GM19372 (cell line): ENCODE measurements around the gene ADAMTS3.

Source experiments
- ATAC-seq: cut with Tn5 transposase; IDR thresholded peaks from one replicate; pipeline ENCODE4 v1.9.1; 2021; ENCODE audit warnings: mild to moderate bottlenecking, low read depth, moderate library complexity; ENCODE audit not compliant: unreplicated experiment

The ADAMTS3 gene

DNA sequence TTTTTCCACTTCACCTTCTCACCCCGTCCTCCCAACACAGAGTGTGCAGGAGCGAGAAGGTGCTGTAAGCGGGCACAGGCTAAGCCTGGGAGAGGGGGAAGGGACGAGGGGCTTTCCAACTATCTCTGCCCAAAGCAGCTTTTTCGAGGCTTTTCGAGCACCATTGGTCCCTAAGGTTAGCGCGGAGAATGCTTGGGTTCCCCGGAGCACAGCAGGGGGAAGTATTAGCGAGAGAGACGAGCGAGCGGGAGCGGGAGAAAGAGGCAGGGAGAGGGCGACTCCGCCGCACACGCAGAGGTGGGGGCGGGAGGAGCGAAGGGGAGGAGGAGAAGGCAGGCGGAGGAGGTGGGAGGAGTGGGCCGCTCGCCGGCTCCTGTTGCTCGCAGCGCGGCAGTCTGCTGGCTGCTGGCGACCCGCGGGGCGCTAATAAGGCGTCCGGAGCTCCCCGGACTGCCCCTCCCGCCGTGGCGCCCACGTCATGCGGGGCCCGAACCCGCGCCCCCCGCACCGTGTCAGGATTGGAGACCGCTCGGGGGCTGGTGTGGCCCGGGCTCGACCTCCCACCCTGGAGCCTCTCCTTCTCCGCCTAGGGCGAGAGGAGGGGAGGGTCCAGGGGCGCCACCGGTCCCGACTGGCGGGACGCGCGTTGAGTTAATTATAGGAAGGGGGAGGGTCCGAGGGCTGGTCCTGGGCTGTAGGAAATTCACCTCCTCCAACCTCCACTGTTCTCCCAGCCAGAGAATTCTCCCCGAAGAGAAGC lies at the start of gene ADAMTS3:
ADAMTS3 (minus strand) TSS at position 263 of the 760 bp plus-strand sequence. CDS start 459 bp downstream, outside the sequence.
- ATAC-seq: no peak

DNA sequence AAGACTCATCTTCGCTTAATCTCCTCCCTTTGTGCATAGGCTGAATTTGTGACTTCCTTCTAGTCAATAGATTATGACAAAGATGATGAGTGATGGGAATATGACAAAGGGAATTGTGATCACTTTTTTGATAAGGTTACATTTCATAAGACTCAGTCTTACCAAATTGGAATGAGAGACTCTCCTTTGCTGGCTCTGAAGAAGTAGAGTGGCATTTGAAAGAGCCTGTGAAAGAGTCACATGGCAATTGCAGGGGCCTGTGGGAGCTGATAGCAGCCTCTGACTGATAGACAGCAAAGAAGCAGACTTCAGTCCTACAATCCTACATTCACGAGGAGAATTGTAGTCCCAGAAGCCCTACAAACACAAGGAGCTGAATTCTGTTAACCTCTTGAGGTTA lies 44.9 kb upstream of the ADAMTS3 start:
- ATAC-seq: no peak

GRCh38 chr4:72606751-72607150 lies 37.7 kb upstream of the ADAMTS3 start:
- ATAC-seq: no peak

- ATAC-seq: no peak
Observed at GRCh38 chr4:72604324-72604723, 35.3 kb upstream of the ADAMTS3 start.

GRCh38 chr4:72602396-72603376 lies 33.7 kb upstream of the ADAMTS3 start:
- ATAC-seq: no peak

DNA sequence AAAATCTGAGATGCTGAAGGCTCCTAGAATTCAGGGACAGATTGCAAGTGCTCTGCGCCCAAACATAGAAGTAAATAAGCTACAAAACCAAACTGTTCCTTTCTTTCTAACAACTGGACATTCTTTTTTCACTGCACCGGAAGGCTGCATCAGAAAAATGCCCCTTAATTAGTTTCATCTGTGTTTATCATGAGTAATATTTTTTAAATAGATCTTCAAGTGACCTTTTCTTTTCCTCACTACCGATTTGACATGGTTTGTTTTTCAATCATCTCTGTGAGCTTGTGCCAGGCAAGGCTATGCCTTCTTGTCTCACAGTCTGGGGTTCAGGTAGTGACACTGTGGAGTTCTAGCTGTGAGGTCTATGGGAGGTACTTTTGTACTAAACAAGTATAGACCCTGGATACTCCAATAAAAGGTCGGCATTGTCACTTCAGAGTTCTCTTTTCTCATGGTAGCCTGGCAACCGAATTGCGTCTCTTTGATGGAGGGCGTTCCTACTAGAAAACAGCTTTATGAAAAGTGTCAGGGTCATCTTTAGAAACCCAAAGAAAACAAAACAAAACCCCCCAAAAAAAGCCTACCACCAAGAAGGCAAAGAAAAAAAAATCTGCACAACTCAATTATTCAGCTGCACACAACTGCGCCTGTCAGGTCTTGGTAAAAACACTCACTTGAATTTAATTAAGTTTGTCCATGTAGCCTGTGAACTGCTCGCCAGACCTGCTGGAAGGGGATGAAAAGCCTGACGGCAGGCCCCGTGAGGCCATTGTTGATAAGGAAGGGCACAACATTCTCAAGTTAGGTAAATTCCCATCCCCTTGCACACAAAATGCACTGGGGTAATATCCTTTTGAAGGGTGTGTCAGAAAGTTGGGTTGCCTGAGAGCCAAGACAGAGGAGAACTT lies 22.8 kb upstream of the ADAMTS3 start:
- no peak for ATAC-seq

GRCh38 chr4:72587334-72587733 lies 18.3 kb upstream of the ADAMTS3 start:
- no peak for ATAC-seq

- no peak for ATAC-seq
Observed at GRCh38 chr4:72582853-72583252, 13.8 kb upstream of the ADAMTS3 start.

DNA sequence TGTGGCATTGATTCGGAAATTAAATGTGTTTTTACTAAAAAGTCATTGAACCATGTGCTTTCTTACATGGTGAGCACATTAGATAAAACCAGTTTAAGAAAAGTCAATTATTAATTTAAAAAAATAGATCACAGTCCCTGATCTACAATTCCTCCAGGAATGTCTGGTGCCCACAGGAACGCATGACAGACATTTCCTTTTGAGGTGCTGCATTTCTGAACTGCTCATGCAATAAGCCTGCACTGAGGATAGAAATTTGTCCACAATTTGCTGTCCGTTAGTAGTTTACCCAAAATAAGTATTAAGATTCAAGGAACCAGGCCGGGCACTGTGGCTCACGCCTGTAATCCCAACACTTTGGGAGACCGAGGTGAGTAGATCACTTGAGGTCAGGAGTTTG lies 8.2 kb upstream of the ADAMTS3 start:
- no peak for ATAC-seq

DNA sequence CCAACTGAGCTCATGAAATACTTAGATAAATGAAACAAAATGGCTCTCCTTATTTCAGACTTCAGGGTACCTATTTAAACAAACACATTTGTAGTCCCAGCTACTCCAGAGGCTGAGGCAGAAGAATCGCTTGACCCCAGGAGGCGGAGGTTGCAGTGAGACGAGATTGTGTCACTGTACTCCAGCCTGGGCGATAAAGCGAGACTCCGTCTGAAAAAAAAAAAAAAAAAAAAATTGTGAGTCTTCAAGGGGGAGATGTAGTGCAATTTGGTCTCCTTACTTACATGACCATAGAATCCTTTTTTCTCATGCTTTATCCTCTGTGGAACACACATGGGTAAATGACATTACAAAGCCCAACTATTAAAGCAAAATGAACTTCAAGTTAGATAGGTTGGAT lies 2.3 kb upstream of the ADAMTS3 start:
- ATAC-seq: no peak

DNA sequence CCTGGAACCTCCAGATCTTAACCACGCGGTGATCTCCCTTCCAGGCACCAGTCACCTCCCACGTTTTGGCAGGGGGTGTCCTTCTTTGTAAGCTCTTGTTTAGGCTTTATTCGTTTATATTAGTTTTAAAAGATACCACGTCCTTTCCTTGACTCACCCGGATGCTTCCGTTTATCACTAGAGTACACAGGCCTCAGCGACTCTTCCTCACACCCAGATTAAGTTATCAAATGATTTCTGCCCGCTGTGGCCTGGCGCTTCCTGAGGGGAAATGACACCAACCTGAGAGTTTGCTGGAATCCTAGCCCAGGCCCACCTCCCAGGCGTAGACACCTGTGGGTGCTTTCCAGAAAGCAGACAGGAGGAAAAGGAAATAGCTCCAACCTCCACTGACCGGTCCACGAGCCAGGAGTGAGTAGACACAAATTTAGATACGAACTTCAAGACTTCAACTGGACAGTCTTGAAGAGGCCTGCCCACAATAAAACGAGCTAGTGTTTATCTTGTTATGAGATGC lies 756 bp upstream of the ADAMTS3 start:
- ATAC-seq: no peak

DNA sequence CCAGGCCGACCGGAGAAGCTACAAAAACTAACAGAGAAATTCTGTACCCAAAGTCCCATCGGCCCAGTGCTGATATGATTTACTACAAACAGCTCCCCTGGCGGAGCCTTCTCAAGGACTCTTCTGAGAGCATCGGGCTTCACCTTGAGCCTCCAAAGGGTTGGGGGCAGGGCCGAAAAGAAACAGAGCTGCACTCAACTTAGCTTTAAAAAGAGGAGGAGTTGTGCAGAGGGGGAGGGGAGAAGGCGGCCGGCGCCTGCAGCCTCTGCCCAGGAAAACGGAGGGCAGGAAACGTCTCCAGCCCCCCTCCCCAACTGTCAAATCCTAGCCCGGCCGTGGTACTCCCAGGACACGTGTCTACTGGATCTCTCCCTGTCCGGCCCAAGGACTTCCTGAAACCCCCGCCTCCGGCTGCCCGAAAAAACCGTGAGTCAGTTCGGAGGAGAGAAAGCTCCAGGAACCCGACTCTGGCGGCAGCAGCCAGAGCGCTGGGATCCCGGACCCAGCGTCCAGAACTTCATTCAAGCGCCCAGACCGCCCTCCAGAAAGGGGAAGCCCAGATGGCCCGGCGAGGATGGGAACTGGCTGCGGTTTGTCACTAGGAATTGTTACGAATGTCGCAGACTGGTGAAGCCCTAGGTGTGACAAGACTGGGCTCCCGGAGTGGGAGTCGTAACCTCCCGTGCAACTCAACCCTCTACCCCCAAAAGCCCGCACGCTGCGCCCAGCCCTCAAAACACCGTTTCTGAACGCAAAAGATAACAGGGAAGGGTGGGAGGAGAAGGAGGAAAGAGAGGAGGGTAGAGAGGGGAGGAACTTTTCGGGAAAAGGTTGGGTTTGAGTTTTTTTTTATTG lies 973 bp downstream of the ADAMTS3 start:
- ATAC-seq: peak; percentile 60

DNA sequence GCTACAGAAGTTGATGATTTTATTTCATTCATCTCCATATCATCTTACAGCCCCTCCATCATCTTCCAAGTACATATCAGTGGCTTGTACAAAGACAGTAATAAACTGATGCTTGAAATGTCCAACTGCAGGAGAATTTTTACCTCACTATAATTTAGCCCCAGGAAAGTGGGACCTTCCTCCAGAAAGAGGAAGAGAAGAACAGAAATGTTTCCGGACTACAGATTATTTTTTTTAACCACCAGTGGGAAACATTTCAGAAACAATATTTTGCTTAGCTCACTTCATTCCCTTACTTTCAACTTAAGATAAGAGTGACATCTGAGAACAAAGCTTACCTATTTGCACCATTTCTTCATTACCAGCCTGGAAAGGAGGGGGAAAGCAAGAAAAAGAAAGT lies 2.0 kb downstream of the ADAMTS3 start:
- ATAC-seq: no peak

DNA sequence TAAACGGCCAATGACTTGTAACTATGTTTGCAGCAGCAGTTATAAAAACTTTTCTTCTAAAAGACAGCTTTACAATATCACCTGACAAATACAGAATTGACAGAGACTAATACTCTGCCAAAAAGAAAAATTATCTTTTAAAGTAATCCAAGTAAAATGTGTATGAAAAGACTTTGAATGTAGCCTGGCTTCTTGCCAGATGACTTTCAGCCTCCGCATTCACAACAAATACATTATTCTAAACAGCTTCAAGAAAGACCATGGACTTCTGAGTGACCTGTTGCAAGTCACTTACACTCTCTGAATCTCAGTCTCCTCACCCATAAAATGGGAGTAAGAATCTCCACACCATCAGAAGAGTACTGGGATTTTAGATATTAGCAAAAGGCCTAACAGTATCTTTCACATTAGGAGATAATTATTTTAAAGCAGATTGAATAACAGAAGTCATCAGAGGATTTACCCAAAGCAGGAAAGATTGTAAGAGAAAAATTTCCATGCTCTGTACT lies 2.5 kb downstream of the ADAMTS3 start:
- no peak for ATAC-seq

- no peak for ATAC-seq
Observed at GRCh38 chr4:72564789-72565188, 4.2 kb downstream of the ADAMTS3 start.

GRCh38 chr4:72564184-72564583 lies 4.8 kb downstream of the ADAMTS3 start:
- ATAC-seq: no peak

GRCh38 chr4:72558655-72559054 lies 10.4 kb downstream of the ADAMTS3 start:
- no peak for ATAC-seq

DNA sequence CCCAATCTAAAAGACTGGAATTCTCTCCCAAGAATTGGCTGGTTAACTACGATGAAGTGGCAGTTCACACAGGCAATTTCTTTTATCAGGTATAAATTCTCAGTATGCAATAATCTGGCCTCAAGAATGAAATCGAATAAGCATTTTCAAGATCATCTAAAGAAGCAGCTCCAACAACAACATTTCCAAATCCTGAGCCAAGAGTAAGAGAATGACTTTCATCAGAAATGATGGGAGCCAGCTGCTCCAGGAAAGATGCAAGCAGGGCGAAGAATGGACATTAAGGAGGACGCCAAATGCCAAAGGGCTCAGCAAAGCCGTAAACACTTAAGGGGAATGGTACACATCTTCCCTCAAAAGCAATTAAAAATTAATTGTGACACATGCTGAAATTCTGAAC lies 12.0 kb downstream of the ADAMTS3 start:
- ATAC-seq: no peak

DNA sequence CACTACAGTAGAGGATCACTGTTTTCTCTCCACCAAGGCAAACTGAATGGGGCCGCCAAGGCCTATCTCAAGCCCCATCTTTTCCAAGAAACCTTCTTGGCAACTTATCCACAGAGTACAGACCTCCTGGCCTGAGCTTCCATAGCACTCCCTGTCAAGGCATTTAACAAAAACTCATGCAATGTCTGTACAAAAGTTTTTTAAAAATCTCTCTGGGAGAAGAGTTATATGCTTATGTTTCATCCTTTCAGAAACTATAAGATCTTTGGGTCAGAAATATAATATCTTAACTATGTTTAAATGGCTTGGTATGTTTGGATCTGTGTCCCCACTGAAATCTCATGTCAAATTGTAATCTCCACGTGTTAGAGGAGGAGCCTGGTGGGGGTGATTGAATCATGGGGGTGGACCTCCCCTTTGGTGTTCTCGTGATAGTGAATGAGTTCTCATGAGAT lies 13.6 kb downstream of the ADAMTS3 start:
- ATAC-seq: no peak
